ENCODE results near the gene MCTP2.
A peak's percentile ranks its signal among the peaks of the same experiment; 100 is the strongest.

MCTP2 gene

DNA sequence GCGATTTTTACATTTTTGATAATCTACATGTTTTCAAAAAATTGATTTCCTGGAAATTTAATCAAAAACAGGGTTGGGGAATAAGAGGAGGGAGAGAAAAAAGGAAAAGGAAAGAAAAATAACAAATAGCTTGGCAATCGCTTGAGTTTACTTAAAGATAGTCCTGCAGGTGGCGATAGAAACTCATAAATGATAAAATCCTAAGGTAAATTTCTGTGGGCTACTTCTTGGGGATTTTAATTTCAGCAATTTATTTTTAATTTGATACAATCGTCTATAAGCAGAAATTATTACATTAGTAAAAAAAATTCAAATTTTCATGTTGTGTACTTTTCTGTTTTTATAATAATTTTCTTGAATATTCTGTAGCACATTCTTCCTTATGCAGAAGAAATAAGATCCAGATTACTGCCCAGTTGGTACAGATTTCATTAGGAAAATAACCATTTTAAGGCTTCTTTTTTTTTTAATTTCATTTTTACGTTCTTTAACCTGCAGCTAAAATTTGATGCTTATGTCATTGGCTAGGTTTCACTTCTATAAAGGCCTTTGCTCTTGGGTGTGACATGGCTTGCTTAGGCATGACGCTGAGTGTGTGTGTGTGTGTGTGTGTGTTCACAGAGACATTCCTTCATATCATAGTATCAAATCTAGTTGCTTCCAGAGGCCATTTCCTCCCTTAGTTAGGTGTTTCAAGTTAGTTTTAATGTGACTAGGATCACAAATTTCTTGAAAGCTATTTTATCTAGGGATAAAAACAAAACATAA, 181.8 kb downstream of the MCTP2 start:
- TF ChIP-seq CTCF (IDR thresholded peaks at IDR 0.05; ENCODE audit: low read depth, low read length, missing control alignments): peak; percentile 25
- H3K4me3 ChIP-seq (replicated peaks; ENCODE audit: low read depth, low read length): no peak overlapping the region
- DNase-seq (ENCODE audit: extremely low read depth, low read depth): no peak

DNA sequence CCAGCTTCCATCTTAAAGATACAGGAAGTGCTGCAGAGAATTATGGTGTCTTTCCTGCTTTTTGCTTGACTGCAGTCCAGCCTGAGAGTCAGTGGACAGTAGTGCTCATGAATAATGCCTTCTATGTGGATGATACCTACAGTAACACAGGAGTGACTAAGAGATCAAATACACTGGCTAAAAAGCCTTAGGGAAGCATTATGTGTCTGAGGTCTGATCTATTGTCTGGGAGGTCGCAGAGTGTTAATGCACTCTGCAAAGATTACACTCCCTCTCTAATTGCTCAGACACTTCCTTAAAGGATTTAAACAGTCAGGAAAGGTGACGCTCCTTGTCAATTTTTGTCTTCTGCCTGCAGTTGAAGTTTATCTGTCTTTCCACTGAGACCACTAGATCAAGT, 183.6 kb downstream of the MCTP2 start:
- no peak overlapping the region for H3K4me3 ChIP-seq (replicated peaks; ENCODE audit: low read depth, low read length)
- no peak for TF ChIP-seq CTCF (IDR thresholded peaks at IDR 0.05; ENCODE audit: low read depth, low read length, missing control alignments)
- DNase-seq (ENCODE audit: extremely low read depth, low read depth): no peak

- no peak overlapping the region for H3K4me3 ChIP-seq (replicated peaks; ENCODE audit: low read depth, low read length)
- no peak for DNase-seq (ENCODE audit: extremely low read depth, low read depth)
- no peak for TF ChIP-seq CTCF (IDR thresholded peaks at IDR 0.05; ENCODE audit: low read depth, low read length, missing control alignments)
Measured at GRCh38 chr15:94416267-94416666, 184.9 kb downstream of the MCTP2 start.

GRCh38 chr15:94416820-94417219, 185.5 kb downstream of the MCTP2 start:
- DNase-seq (ENCODE audit: extremely low read depth, low read depth): no peak
- no peak overlapping the region for H3K4me3 ChIP-seq (replicated peaks; ENCODE audit: low read depth, low read length)
- no peak for TF ChIP-seq CTCF (IDR thresholded peaks at IDR 0.05; ENCODE audit: low read depth, low read length, missing control alignments)

GRCh38 chr15:94417501-94418293, 186.3 kb downstream of the MCTP2 start:
- H3K4me3 ChIP-seq (replicated peaks; ENCODE audit: low read depth, low read length): no peak overlapping the region
- DNase-seq (ENCODE audit: extremely low read depth, low read depth): no peak
- TF ChIP-seq CTCF (IDR thresholded peaks at IDR 0.05; ENCODE audit: low read depth, low read length, missing control alignments): no peak

DNA sequence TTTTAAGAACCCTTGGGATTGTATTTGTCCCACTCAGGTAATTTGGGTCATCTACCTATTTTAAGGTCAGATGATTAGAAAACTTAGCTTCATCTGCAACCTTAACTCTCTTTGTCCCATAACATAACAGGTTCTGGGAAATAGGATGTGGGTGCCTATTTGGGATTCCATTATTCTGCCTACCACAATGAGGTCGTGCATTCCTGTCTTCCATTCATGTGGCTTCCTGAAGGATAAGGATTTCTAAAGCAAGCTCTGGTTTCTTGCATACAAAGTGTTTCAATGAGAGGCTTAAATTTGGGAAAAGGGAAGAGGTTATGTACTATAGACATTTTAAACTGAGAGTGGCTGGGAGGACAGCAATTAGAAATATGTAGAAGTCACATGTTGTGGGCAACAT, 190.3 kb downstream of the MCTP2 start:
- no peak for DNase-seq (ENCODE audit: extremely low read depth, low read depth)
- no peak overlapping the region for H3K4me3 ChIP-seq (replicated peaks; ENCODE audit: low read depth, low read length)
- TF ChIP-seq CTCF (IDR thresholded peaks at IDR 0.05; ENCODE audit: low read depth, low read length, missing control alignments): no peak

Measured in HFF-Myc (cell line).